HuH-7 (cell line): Measurements from ENCODE around the gene MSMP.

Experiments
- DNase-seq: peaks from one replicate; pipeline ENCODE4 v3.0.0; 2011; ENCODE audit warnings: low spot score

Gene MSMP

GRCh38 chr9:35743452-35743851 lies 10.6 kb downstream of the MSMP start:
- DNase-seq = no peak

GRCh38 chr9:35741740-35742139 lies 12.3 kb downstream of the MSMP start:
- DNase-seq = no peak

GRCh38 chr9:35740243-35740642 lies 13.8 kb downstream of the MSMP start:
- DNase-seq = no peak

- no peak for DNase-seq
Measured at GRCh38 chr9:35738924-35739323, 15.2 kb downstream of the MSMP start.

- no peak for DNase-seq
Measured at GRCh38 chr9:35738186-35738585, 15.9 kb downstream of the MSMP start.

- no peak for DNase-seq
Measured at GRCh38 chr9:35737143-35737542, 16.9 kb downstream of the MSMP start.

GRCh38 chr9:35736201-35736633 lies 17.9 kb downstream of the MSMP start:
- DNase-seq = peak; percentile 69

GRCh38 chr9:35734096-35734495 lies 20.0 kb downstream of the MSMP start:
- DNase-seq = no peak

- DNase-seq = peak; percentile 52
Measured at GRCh38 chr9:35732800-35733541, 21.1 kb downstream of the MSMP start.

- DNase-seq = peak; percentile 91
Measured at GRCh38 chr9:35732185-35732799, 21.8 kb downstream of the MSMP start, which contains the start of the genes CREB3 and TLN1. Gene CREB3, plus strand, starts transcription at chr9:35732666. Its CDS starts 107 bp downstream, at chr9:35732773. Gene TLN1, minus strand, starts transcription at chr9:35732195. Its CDS starts 6,501 bp downstream, at chr9:35725694.

- no peak for DNase-seq
Measured at GRCh38 chr9:35731415-35732184, 22.5 kb downstream of the MSMP start.

- DNase-seq = no peak
Measured at GRCh38 chr9:35730486-35730854, 23.6 kb downstream of the MSMP start.

- DNase-seq = peak; percentile 92
Measured at GRCh38 chr9:35729700-35730485, 24.2 kb downstream of the MSMP start.

- no peak for DNase-seq
Measured at GRCh38 chr9:35729101-35729500, 25.0 kb downstream of the MSMP start.

GRCh38 chr9:35728041-35728971 lies 25.8 kb downstream of the MSMP start:
- peak; percentile 46 for DNase-seq

GRCh38 chr9:35727676-35728040 lies 26.4 kb downstream of the MSMP start:
- DNase-seq = no peak

- DNase-seq = no peak
Measured at GRCh38 chr9:35726931-35727330, 27.1 kb downstream of the MSMP start.

- DNase-seq = no peak
Measured at GRCh38 chr9:35725362-35725761, 28.7 kb downstream of the MSMP start.

GRCh38 chr9:35723908-35724307 lies 30.2 kb downstream of the MSMP start:
- DNase-seq = no peak

GRCh38 chr9:35723426-35723825 lies 30.6 kb downstream of the MSMP start:
- no peak for DNase-seq

- no peak for DNase-seq
Measured at GRCh38 chr9:35719546-35719945, 34.5 kb downstream of the MSMP start.
